AG10803 (cell line): Measurements from ENCODE around the gene SUPT6H.

Source experiments
- DNase-seq: peaks from one replicate; pipeline ENCODE4 v3.0.0; 2010; ENCODE audit warnings: low read depth
- H3K4me3 ChIP-seq: 2 replicates; pipeline ENCODE4 v1.5.1; 2011; ENCODE audit warnings: mild to moderate bottlenecking, low read length, control low read depth
- TF ChIP-seq, protein P1 (sequence below): conservative IDR thresholded peaks from 2 replicates; pipeline ENCODE4 v1.5.1; 2011; ENCODE audit warnings: mild to moderate bottlenecking, low read length, control low read depth, inconsistent platforms

Gene SUPT6H

DNA sequence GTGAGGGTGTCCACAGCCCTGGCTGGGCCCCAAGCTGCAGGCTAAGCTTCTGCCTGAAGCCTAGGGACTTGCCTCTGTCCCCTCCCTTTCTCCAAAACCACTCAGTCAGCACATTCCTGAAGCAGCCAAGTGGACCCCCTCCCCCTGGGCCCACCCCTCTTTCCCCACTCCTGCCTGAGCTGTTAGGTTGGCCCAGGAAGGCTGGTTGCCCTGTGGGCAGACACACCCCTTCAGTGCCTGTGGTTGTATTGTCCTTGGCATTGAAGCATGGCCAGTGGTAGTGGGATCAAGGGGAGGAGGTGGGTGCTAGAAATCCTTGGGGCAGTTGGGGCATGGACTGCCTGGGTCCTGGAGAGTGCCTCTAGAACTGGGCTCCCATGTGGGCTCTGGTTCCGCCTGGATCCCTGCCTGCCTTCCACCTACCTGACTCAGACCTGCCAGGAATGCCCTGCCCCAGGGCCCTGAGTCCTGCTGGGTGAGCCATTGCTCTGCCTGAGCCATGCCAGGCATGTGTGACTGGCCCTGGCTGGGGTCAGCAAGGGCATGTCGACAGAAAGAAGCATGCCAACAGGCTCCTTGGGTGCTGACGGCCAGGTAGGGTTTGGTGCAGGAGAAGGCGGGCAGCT lies 83.9 kb downstream of the SUPT6H start:
- no peak for DNase-seq
- TF ChIP-seq, protein P1, sequence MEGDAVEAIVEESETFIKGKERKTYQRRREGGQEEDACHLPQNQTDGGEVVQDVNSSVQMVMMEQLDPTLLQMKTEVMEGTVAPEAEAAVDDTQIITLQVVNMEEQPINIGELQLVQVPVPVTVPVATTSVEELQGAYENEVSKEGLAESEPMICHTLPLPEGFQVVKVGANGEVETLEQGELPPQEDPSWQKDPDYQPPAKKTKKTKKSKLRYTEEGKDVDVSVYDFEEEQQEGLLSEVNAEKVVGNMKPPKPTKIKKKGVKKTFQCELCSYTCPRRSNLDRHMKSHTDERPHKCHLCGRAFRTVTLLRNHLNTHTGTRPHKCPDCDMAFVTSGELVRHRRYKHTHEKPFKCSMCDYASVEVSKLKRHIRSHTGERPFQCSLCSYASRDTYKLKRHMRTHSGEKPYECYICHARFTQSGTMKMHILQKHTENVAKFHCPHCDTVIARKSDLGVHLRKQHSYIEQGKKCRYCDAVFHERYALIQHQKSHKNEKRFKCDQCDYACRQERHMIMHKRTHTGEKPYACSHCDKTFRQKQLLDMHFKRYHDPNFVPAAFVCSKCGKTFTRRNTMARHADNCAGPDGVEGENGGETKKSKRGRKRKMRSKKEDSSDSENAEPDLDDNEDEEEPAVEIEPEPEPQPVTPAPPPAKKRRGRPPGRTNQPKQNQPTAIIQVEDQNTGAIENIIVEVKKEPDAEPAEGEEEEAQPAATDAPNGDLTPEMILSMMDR = no peak
- H3K4me3 ChIP-seq = peak overlapping the region; percentile 88

DNA sequence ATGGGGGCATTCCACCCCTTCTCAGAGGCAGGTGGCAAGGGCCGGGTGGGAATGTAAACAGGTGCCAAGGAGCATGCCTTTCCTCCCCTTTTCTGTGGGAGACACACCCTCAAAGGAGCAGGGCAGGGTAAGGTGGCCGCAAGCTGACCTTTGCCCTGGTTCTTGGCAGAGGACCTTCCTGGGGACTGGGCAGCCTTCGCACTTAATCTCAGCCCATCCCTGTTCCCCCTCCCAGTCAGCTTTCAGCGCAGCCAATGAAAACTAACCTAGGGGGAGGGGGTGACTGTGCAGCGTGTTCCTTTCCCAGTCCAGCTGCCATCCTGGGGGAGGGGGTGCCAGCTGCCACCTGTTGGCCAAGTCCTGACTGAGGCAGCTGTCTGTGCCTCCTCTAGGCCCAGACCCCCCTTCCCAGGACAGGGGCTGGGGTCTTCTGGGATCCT lies 84.6 kb downstream of the SUPT6H start:
- no peak for DNase-seq
- TF ChIP-seq, protein P1 = no peak
- H3K4me3 ChIP-seq = peak overlapping the region; percentile 88

DNA sequence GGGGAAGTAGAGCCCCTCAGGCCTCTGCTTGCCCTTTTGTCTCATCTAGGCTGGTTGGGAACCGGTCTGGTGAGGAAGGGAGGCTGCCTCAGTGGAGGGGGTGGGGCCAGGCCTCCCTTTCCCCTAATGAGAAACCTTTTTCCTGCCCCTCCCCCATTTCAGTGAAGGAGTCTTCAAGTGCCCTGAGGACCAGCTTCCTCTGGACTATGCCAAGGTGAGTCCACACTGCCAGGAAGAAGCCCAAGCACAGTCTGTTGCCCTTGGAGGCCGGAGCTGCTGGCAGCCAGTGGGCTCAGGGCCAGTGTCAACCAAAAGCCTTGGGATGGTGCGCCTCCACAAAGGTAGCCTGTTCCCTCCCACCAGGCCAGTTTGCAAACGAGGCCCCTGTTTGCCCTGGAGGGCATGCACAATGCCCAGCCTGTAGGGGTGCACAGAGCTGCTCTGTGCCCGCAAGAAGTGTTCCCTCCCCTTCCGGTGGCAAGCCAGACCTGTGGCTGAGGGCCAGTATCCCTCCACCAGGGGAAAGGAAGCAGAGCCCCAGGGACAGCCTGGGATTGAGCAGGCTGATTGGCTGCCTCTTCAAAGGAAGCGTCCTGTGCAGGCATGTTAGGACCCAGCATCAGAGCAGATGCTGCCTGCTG lies 85.2 kb downstream of the SUPT6H start:
- H3K4me3 ChIP-seq = no peak overlapping the region
- TF ChIP-seq, protein P1 = no peak
- DNase-seq = no peak

DNA sequence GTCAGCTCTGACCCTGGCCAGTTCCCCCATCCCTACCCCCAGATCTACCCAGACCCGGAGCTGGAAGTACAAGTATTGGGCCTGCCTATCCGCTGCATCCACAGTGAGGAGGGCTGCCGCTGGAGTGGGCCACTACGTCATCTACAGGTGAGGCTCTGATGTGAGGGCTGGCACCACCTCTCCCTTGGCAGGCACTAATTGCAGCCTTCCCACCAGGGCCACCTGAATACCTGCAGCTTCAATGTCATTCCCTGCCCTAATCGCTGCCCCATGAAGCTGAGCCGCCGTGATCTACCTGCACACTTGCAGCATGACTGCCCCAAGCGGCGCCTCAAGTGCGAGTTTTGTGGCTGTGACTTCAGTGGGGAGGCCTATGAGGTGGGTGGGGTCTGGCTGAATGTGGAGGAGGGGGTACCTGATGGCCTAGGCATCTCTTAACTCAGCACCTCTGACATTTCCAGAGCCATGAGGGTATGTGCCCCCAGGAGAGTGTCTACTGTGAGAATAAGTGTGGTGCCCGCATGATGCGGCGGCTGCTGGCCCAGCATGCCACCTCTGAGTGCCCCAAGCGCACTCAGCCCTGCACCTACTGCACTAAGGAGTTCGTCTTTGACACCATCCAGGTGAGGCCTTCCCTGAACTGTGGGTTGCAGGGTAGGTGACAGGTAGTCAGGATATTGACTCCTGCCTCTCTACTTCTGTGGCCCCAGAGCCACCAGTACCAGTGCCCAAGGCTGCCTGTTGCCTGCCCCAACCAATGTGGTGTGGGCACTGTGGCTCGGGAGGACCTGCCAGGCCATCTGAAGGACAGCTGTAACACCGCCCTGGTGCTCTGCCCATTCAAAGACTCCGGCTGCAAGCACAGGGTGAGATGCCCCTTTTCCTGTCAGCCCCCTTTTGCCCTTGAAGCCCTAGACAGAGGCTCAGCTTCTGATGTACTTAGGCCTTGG lies 86.1 kb downstream of the SUPT6H start:
- TF ChIP-seq, protein P1 = no peak

DNA sequence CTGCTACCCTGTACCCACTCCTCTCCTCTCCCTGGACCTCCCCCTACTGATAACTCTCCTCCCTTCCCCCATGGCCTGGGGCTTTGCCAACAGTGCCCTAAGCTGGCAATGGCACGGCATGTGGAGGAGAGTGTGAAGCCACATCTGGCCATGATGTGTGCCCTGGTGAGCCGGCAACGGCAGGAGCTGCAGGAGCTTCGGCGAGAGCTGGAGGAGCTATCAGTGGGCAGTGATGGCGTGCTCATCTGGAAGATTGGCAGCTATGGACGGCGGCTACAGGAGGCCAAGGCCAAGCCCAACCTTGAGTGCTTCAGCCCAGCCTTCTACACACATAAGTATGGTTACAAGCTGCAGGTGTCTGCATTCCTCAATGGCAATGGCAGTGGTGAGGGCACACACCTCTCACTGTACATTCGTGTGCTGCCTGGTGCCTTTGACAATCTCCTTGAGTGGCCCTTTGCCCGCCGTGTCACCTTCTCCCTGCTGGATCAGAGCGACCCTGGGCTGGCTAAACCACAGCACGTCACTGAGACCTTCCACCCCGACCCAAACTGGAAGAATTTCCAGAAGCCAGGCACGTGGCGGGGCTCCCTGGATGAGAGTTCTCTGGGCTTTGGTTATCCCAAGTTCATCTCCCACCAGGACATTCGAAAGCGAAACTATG lies 87.0 kb downstream of the SUPT6H start:
- no peak overlapping the region for H3K4me3 ChIP-seq
- DNase-seq = no peak
- TF ChIP-seq, protein P1 = no peak

More for the DNA sequence above, 86.1 kb downstream of the SUPT6H start:
- H3K4me3 ChIP-seq = no peak overlapping the region
- no peak for DNase-seq

DNA sequence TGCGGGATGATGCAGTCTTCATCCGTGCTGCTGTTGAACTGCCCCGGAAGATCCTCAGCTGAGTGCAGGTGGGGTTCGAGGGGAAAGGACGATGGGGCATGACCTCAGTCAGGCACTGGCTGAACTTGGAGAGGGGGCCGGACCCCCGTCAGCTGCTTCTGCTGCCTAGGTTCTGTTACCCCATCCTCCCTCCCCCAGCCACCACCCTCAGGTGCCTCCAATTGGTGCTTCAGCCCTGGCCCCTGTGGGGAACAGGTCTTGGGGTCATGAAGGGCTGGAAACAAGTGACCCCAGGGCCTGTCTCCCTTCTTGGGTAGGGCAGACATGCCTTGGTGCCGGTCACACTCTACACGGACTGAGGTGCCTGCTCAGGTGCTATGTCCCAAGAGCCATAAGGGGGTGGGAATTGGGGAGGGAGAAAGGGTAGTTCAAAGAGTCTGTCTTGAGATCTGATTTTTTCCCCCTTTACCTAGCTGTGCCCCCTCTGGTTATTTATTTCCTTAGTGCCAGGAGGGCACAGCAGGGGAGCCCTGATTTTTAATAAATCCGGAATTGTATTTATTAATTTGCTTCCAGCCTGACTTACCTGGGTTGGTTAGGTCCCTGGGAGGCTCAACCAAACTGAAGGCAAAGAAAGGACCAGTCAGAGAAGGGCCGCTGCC lies 87.6 kb downstream of the SUPT6H start:
- no peak for DNase-seq
- TF ChIP-seq, protein P1 = no peak
- no peak overlapping the region for H3K4me3 ChIP-seq
